Stimulated activated CD4-positive, alpha-beta T cell treated with anti-CD3 and anti-CD28 coated beads, Interleukin-2, amount 100 ng/mL, for 24 hours (primary cell): ENCODE results near the gene USP34.
"Not testable (repeated sequence)": the region's sequence is repeated elsewhere in the genome, so short reads cannot be mapped to it uniquely, and the experiment has no call there.

Experiments used
- DNase-seq, 2 donors: peaks; one replicate each; pipeline ENCODE4 v3.0.0-alpha.2; 2020

The USP34 gene

DNA sequence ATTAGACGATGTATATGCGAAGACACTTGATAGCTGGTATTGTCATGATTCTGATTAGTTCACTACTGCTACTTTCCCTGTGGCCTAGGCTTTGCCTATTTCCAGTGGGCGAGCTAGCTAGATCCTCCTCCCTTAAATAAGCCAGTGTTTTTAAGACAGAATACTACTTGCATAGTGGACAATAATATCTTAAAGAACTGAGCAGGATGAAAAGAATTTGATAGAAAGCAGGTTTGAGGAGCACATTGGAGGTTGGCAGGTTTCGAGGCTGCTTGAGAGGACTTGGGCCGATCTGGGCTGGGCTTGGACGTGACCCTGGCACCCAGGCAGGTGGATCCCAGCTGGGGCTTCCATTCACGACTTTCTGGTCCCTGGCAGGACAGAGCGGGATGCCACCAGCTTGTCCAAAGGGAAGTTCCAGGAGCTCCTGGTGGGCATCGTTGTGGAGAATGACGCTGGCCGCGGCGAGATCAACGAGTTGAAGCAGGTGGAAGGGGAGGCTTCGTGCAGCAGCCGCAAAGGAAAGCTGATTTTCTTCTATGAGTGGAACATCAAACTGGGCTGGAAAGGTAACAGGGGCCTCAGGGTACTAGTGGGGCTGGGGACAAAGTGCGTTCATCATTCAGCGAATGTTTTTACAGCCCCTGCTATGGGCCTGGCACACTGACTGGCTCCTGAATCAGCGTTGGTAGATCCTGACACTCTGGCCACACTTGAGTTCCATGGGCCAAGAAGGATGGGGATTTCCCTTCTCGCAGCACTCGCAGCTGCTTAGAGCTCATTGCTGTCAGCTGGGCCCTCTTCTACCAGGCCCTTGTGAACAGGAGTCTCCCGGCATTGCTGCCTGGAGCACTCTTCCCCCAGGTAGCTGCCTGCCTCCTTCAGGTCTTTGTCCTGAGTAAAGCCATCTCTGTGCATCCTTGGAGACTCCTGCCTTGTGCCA lies 292.0 kb downstream of the USP34 start:
- DNase-seq: peak in 1 of 2 donors; percentile 29

DNA sequence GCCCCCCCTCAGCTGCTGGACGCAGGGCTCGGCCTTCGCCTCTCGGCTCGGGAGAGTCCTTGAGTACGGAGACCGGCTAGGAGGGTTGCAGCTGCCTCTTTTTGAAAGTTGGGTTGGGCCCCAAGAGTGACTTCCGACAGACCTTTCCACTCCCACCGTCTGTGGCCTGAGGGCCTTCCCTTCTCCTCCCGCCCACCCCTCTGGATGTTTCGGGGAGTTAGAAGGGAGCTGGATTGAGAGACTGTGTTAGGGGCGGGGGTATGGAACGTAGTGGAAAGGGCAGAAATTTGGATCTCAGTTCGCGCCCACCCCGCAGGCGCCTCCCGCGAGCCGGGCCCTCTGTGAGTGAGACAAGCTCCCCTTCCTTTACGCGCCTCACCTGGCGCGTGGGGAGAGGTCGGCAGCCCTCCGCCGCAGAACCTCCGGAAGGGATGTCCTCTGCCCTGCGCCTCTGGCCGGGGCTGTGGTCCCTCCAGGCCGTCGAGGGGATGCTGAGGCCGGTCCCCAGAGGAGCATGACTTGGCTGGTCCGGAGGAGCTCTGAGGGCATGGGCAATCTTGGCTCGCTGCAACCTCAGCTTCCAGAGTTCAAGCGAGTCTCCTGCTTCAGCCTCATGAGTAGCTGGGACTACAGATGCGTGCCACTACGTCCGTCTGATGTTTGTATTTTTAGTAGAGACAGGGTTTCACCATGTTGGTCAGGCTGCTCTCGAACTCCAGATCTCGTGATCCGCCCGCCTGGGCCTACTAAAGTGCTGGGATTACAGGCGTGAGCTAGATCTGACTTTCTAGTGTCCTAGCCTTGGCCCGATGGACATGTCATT lies 292.9 kb downstream of the USP34 start:
- peak; percentile 51 for DNase-seq

DNA sequence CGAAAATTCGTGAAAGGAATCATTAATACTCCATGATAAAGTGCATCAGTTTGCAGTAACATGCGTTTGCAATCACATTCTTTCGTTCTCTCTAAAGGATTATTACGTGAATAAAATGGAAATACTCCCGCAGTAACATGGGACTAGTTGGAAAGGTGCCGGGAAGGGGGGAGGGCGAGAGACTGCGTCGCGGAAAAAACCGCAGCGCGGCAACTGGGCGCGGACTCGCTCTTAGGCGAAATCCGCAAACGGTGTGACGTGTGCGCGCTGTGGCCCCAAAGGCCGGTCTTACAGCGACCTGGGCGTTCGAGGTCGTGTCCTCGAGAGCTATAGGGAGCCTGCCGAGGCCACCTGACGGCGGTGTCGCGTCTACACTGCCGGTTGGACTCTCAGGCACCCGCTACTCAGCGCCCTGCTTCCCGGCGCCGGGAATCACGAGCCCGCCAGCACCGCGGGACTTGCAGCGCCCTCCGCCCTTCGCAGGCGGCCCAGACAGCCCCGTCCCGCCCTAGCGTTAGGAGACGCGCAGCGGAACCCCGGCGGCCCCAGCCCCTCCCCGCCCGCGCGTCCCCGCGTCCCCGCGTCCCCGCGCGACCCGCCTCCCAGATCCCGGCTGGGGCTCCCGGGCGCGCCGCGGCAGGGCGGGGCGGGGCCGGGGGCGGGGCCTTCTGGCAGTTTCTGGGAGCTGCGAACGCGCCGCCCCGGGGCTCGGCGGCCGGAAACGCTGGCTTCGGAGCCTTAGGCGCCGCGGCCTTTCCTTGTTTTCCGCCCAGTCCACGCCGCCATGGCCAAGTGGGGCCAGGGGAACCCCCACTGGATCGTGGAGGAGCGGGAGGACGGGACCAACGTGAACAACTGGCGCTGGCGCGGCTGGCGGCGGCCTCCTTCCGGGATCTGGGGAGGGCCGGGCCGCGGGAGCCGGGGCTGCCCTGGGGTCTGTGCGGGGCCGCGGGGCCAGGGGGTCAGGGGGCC lies 293.8 kb downstream of the USP34 start:
- DNase-seq: peak; percentile 95 to 97

DNA sequence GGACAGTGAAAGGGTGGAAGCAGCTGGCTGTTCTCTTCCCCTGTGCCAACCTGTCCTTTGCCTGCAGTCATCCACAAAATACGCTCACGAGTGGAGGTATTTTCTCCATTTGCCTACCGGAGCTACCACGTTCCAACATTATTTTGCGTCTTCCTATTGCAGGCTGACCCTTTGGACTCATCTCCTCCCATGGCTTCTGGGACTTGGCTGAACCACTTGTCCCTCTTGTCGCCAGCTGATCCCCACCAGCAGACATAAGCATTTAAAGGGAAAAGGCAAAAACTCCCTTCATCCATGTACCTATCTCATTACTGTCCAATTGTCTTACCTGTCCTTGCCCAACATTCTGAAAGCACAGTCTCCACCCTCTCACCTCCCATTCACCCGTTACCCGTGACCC lies 295.9 kb downstream of the USP34 start:
- DNase-seq: no peak

DNA sequence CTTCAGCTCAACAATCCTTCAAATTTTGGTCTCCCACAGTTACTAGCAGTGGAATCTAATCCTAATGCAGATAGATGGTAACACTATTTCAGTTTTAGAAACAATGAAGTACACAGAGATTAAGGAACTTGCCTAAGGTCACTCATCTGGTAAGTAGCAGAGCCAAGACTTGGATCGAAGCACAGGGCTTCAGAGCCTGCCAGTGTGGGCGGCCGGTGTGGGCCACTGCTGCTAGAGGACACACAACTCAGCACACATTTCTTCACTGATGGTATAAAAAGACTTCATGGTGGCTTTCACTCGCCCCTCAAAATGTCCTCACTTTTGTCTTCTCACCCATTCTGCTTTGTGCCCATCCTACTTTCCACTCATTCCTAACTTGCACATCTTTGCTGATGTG lies 297.8 kb downstream of the USP34 start:
- DNase-seq: no peak

DNA sequence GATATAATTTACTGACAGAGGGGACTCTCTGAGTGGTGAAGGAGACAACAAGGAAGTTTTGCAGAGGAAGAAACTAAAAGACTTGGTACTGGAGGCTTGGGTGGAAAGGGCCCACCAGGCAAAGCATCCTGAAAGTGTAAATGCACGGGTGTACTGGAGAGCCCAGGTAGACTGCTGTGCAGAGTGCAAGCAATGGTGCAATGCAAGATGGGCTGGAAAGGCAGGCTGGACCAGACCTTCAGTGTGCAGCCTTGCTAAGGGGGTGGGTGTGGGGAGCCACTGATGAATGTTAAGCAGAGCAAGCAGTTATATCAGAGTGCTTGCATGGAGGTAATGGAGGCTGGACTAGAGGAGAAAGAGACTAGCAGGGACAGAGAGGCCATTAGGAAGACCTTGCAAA lies 298.2 kb downstream of the USP34 start:
- no peak for DNase-seq

DNA sequence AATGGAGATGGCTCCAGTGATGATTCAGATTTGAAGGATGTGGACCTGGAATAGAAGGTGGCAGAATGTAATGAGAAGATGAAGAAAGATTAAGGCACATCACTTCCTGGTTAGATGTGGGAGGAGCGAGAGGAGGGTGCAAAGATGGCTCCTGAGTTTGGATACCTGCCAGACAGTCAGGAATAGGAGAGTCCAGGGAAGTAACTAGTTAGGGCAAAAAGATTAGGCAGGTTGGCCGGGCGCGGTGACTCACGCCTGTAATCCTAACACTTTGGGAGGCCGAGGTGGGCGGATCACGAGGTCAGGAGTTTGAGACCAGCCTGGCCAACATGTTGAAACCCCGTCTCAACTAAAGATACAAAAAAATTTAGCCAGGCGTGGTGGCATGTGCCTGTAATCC lies 303.3 kb downstream of the USP34 start:
- DNase-seq: no peak

DNA sequence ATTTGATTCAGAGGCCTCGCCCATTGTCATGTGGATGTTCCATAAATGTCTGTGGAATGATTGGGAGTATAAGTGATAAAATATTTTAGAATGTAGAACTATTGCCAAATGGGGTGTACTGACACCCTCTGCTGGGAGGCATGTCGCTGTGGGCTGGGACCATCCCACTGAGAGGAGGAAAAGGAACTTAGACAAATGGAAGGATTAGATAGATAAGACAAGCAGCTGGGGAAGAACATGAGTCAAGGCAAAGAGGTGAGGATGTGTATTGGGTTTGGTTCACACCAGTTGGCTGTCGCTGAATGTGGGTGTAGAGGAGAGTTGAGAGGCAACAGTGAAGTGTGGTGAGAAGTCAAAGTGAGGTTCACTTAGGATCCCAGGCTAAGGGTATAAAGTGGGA lies 304.9 kb downstream of the USP34 start:
- DNase-seq: no peak

DNA sequence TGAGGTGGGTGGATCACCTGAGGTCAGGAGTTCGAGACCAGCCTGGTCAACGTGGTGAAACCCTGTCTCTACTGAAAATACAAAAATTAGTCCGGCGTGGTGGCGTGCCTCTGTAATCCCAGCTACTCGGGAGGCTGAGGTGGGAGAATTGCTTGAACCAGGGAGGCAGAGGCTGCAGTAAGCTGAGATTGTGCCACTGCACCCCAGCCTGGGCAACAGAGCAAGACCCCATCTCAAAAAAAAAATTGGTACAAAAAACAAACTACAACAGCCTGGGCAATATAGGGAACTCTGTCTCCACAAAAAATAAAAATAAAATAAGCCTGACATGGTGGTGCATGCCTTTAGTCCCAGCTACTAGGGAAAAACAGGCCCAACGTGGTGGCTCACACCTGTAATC lies 305.8 kb downstream of the USP34 start:
- DNase-seq: not testable (repeated sequence)

DNA sequence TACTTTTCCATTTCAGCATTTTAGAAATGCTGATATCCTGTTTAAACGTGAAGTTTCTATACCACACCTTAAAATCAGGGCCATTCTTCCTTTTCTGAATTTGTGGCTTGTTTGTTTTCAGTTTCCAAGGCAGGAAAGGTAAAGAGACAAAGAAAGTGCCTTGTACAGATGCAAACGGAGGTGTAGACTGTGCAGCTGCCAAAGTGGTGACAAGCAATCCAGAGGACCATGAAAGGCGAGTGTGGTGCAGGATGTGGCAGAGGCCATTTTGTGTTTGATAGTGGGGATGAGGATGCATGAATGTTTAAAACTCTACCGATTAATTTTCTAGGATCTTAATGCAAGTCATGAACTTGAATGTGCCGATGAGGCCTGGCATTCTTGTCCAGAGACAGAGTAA lies 308.2 kb downstream of the USP34 start:
- no peak for DNase-seq

DNA sequence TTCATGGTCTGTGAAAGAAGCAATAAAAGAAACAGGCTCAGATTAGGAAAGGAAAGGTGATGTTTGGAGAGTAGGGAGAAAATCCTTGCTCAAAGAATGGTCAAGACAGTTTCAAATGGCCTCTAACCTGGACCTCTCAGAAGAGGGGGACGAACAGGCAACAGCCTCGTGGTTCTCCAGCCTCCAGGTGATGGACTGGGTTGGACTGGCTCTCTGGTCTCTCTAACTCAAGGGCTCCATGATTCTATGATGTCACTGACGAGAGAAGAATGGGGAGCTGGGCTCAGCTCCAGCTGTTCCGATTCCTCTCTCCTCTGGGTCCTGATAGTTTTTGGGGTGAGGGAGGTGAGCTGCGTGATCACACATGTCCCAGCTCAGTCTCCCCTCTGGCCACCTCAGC lies 309.0 kb downstream of the USP34 start, which contains the start of gene C2orf74:
C2orf74 (plus strand) TSS at position 301 of the 400 bp plus-strand sequence. CDS start 327 bp downstream, outside the sequence.
- DNase-seq: no peak

DNA sequence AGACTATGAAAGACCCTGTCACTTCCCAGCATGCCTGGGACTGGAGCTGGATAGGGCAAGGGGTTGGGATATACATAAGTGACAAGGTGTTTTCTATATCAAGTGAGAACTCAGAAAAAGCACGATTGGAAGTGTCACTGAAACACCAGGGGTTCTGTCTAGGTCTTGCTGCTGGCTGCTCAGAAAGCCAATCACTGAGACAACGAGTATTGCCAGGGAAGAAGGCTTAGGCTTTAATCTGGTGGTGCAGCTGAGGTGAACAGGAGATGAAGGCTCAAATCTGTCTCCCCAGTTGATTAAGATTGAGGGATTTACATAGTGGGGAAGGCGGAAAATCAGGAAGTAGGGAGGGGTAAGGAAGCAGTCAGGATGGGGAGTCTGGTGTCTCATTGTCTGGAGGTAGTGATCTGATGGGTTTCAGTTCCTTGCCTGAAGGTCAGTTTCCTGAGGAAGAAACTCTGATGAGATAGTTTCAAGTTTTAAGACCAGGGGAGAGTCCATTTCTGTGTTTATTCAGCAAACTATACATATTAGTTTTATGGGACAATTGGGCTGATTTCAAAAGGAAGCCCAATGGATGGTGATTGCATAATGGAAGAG lies 312.4 kb downstream of the USP34 start:
- DNase-seq: no peak

DNA sequence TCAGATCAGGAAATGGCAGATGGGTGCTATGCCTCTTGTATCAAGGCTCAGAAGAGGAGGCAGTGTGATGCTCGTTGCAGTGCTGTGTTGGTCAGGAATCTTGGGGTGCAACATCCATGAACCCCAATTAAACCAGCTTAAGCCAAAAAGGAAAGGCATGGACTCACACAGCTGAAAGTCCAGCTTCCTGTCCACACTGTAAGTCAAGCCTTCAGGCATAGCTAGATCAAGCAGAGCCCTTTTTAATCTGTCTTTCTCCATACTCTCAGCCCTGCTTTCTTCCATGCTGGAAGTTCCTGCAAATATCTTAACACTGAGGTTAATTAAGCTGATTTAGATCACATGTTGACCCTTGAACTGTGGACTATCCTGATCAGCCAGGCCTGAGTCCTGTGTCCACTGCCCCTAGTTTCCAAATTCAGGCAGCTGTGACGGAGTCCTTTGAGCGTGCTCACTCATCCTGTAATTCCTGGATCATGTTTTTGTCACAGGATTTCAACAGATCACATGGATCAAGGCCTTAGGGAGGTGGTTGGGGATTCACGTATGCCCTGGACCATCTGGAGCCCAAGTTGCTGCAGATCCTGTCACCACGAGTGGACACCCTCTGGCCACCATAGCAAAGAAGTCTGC lies 313.4 kb downstream of the USP34 start:
- no peak for DNase-seq

DNA sequence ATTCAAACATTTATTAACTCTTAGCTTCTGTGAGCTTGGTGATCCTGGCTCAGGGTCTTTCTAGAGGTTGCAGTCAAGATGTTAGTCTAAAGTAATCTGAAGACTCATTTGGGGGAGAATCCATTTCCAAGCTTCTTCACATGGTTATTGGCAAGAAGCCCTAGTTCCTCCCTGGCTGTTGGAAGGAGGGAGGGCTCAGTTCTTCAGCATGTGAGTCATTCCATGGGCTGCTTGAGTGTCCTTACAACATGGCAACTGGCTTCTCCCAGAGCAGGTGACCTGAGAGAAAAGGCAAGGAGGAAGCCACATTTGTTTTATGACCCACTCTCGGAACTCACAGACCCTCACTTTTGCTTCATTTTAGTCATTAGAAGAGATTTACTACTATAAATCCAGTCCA lies 319.5 kb downstream of the USP34 start:
- DNase-seq: no peak

DNA sequence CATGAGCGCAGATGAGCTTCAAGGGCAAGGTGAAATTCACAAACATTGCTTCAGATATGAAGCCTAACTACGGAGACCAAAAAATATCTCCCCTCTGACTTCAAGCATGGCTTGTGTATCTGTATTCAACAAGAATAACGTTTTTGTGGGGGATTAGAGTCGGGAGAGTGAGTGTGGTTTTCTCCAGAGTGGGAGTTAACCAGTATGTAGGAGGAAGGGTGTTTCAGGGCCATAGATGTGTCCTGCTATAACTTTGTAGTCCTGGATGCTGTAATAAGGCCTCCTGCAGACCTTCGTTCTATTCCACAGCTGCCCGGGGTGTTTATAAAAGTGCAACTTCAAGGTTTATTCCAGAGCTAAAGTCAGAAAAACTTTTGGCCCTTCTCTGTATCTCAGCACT lies 321.8 kb downstream of the USP34 start:
- no peak for DNase-seq

DNA sequence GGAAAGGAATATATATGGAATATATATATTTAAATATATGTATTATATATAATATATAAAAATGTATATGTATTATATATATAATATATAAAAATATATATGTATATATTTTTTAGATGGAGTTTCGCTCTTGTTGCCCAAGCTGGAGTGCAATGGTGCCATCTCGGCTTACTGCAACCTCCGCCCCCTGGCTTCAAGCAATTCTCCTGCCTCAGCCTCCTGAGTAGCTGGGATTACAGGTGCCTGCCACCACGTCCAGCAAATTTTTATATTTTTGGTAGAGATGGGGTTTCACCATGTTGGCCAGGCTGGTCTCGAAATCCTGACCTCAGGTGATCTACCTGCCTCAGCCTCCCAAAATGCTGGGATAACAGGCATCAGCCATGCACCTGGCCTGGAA lies 322.8 kb downstream of the USP34 start:
- not testable (repeated sequence) for DNase-seq

DNA sequence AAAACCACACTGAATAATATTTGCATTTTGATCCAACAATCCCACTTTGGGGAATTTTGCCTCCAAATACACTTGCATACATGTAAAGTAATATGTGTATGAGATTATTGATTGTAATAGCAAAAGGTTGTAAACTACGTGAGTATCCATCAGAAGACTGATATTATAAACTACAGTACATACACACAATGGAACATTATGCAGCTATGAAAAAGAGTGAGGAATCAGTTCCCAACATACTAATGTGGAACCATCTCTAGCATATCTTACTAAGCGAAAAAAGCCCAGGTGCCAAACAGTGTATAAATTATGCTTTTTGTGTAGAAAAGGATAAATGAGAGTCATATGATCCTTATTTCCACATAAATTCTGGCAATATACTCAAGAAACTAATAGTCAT lies 324.9 kb downstream of the USP34 start:
- no peak for DNase-seq

DNA sequence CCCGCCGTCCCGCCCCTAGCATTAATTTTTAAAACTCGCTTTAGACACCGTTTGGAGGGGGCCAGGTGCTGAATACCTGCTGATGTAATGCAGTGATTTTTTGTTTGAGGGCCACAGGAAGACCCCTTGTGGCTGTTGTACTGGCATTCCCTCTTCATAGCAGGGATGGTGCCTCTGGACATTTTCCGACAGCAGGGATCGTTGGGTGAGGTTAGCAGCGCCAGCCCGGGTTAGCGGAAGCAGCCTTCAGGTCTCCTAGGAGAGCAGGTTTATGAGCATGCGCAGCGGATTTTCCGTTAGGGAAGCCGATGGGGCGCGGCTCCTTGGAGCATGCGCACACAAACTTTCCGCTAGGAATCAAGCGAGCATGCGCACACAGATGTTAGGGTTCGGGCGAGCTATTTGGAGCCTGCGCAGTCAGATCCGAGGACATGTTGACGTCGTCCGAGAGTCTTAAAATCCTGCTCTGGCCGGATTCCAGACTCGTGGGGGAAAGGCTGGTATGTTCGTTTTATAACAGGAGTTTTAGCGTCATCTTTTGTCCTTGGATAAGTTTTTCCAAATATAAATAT lies 326.1 kb downstream of the USP34 start:
- DNase-seq: peak; percentile 94

DNA sequence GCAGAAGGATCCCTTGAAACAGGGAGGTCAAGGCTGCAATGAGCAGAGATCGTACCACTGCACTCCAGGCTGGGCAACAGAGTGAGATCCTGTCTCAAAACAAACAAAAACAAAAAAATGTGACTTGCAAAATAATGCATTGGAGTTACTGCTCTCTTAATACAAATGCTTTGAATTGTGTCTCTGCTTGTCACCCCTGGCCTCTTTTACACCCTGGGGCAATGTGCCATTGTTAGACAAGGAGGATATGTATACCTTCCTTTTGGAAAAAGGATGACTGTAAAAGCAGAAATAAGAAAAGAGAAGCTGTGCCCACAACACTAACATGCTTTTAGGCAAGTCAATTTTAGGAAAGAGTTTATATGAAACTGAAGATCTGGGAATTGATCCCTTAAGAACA lies 329.7 kb downstream of the USP34 start:
- no peak for DNase-seq

DNA sequence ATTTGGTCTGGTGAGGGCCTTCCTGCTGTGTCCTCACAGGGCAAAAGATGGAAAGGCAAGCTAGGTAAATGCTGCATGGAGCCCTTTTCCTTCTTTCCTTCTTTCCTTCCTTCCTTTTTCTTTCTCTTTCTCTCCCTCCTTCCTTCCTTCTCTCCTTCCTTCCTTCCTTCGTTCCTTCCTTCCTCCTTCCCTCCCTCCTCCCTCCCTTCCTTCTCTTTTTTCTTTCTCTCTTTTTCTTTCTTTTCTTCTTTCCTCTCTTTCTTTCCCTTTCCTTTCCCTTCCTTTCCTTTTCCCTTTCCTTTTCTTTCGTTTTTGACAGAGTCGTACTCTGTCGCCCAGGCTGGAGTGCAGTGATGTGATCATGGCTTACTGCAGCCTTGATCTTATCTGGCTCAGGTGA lies 332.0 kb downstream of the USP34 start:
- no peak for DNase-seq
